SK-N-MC (cell line): Measurements from ENCODE around the gene NOXA1.

ENCODE experiments used
- DNase-seq: peaks from one replicate; pipeline ENCODE4 v3.0.0-alpha.2; 2011; ENCODE audit warnings: low read depth, low spot score
- H3K27ac ChIP-seq: fragments of 200-600 bp; sonication (generic); 2 replicates; pipeline ENCODE4 v1.5.1; 2016; ENCODE audit warnings: mixed run types
- H3K36me3 ChIP-seq: fragments of 200-600 bp; sonication (generic); 2 replicates; pipeline ENCODE4 v1.6.1; 2017; ENCODE audit warnings: antibody characterized with exemption, low read length, mixed read lengths; ENCODE audit not compliant: insufficient read depth
- H3K4me3 ChIP-seq: fragments of 200-600 bp; sonication (generic); 2 replicates; pipeline ENCODE4 v1.5.1; 2016
- H3K9ac ChIP-seq: fragments of 200-600 bp; sonication (generic); 2 replicates; pipeline ENCODE4 v1.8.0; 2017; ENCODE audit warnings: mixed run types, mixed read lengths; ENCODE audit not compliant: insufficient read length
- H3K9me3 ChIP-seq: fragments of 200-600 bp; sonication (generic); 2 replicates; pipeline ENCODE4 v1.6.1; 2017; ENCODE audit warnings: low read depth, mild to moderate bottlenecking, antibody characterized with exemption, low read length, moderate library complexity, mixed read lengths
- EZH2 ChIP-seq: fragments of 200-600 bp; sonication (generic); IDR thresholded peaks from one replicate; pipeline ENCODE4 v1.6.1; 2017; ENCODE audit warnings: antibody characterized with exemption
- FOXP2 ChIP-seq: optimal IDR thresholded peaks from 2 replicates; pipeline ENCODE3; 2011; ENCODE audit warnings: mild to moderate bottlenecking, moderate library complexity; ENCODE audit not compliant: insufficient read depth; ENCODE audit errors: extremely low read length, control extremely low read depth
- POLR2AphosphoS5 ChIP-seq: IDR thresholded peaks from 2 replicates; pipeline ENCODE4 v1.6.1; 2012; ENCODE audit warnings: mild to moderate bottlenecking, low read depth, low read length, borderline replicate concordance

Gene NOXA1

DNA sequence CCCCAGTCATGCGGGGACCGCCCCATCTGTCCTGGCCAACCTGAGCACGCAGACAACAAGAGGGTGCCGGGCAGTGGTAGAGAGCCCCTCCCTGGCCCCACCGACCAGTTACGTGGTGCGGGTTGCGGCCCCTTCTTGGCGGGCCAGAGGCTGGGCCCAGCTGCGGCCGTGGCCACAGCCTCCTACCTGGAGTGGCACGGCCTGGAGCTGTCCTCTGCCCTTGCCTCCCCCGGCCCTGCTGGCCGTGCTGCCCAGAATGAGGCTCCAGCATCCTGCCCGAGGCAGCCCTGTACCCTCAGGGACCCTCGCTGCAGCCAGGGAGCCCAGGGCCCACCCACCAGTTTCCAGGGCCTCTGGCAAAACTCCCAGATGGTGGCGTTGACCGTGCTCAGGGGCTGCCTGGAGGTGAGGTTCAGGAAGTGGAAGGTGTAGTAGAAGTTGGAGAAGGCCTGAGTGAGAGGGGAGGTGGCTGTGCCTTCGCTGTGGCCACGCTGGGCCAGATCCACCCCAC lies 12.2 kb downstream of the NOXA1 start:
- H3K9me3 ChIP-seq: no peaks in the 10 kb centered on the region
- no peak for DNase-seq
- H3K4me3 ChIP-seq: no peak overlapping the region
- H3K9ac ChIP-seq: no peak overlapping the region
- H3K36me3 ChIP-seq: no peaks in the 10 kb centered on the region
- TF ChIP-seq FOXP2: no peak
- H3K27ac ChIP-seq: no peak overlapping the region

DNA sequence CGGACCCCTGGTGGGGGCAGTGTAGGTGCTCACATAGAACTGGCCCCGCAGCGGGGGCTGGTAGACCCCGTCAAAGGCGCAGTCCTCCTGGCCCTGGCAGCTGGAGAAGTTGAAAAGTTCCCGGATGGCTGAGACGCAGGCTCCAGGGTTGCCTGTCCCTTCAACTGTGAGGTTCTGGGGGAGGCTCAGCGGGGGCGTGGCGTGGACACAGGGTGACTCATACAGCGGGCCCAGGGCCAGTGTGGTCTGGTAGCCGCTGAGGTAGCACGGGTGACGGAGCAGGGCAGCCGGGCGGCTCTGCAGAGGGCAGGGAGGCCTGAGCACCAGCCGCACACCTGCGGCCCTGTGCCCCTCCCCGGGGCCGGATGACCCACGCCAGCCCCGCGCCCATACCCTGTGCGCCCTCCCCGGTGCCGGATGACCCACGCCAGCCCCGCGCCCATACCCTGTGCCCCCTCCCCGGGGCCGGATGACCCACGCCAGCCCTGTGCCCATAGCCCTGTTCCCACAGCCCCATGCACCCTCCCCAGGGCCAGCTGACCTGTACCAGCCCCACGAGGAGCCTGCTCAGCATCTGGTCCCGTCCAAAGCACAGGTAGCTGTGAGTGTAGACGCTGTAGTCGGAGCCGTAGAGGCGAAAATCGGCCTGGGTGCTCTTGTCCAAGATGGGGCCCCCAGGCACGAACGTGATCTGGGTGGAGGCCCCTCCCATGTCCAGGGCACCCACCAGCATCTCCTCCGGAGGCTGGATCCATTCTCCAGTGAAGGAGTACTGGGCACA lies 13.0 kb downstream of the NOXA1 start:
- no peak for DNase-seq
- H3K4me3 ChIP-seq: no peak overlapping the region
- H3K36me3 ChIP-seq: no peaks in the 10 kb centered on the region
- no peak overlapping the region for H3K27ac ChIP-seq
- H3K9ac ChIP-seq: no peak overlapping the region
- no peak for TF ChIP-seq FOXP2
- no peak for TF ChIP-seq POLR2AphosphoS5
- no peak for TF ChIP-seq EZH2
- H3K9me3 ChIP-seq: no peaks in the 10 kb centered on the region

DNA sequence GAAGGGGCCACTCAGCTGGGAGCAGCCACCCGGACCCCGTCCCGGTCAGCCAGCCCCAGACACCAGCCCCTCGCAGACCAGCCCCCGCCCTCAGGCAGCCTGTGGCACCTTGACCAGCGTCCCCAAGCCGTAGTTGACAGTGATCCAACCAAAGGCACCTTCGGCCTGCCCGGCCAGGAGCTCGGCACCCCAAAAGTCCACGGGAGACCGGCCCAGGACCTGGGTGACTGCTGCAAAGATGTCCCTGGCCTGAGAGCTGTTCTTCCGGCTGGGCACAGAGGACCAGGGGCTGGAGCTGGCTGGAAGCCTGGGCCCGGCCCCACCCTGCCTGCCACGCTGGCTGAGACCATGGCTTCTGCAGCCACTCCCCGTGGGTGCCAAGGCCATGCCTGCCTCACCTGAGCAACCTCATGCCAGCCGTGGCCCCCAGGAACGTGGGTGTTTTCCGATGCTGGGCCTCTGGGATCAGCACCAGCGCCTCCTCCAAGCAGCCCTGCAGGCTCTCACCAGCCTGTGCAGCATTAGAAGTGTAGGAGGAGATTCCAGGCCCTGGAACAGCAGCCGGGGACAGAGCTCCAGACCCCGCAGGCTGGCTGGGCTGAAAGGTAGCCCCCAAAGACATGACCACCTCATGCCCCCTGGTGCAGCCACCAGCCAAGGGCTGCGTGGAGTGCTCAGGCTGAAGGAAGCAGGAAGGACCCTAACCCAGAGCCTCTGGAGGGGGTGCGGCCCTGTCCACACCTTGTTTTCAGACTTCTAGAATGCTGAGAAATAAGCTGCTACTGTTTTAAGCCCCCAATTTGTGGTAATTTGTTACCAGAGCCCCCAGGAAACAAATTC lies 13.8 kb downstream of the NOXA1 start:
- no peak for TF ChIP-seq EZH2
- TF ChIP-seq FOXP2: no peak
- no peak for TF ChIP-seq POLR2AphosphoS5
- H3K9ac ChIP-seq: no peak overlapping the region
- H3K9me3 ChIP-seq: no peaks in the 10 kb centered on the region
- H3K4me3 ChIP-seq: no peak overlapping the region
- H3K36me3 ChIP-seq: no peaks in the 10 kb centered on the region
- H3K27ac ChIP-seq: no peak overlapping the region
- no peak for DNase-seq

DNA sequence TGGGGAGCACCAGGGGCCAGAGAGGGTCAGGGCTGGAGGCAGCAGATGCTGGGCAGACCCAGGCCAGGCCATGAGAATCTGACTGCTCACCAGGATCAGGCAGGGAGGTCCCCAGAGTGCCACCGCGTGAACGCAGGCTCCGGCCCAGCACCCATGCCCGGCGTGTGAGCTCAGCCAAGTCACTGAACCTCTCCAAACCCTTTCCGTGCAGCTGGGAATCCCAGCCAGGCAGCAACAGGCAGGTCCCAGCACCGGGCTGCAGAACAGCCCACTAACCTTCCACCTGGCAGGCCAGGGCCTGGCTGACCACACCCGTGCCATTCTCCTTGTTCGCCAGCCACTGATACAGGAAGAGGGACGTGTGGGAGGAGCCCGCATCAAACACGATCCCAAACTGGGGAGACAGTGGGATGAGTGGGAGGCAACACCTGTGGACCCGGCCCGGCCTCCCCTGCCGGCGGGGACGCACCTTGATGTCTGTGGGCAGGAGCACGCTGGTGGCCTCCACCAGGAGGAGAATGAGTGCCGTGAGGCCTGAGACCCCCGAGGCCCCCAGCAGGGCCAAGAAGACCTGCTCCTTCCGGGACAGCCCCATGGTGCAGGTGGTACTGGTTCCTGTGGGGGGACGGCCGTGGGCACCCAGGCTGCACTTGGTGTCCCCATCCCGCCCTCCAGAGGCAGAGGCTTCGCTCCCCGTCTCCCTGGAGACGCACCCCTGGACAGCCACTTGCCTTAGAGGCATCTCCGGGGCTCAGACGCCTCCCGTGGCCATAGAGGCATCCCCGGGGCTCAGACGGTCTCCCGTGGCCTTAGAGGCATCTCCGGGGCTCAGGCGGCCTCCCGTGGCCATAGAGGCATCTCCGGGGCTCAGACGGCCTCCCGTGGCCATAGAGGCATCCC lies 14.7 kb downstream of the NOXA1 start:
- Histone ChIP-seq H3K27ac (no peak overlapping the region), H3K4me3 (no peak overlapping the region), H3K9me3 (no peaks in the 10 kb centered on the region), H3K36me3 (no peaks in the 10 kb centered on the region), H3K9ac (no peak overlapping the region)
- DNase-seq: no peak
- TF ChIP-seq FOXP2 (no peak), EZH2 (no peak), POLR2AphosphoS5 (no peak)

GRCh38 chr9:137438591-137439157 lies 15.5 kb downstream of the NOXA1 start:
- DNase-seq: no peak
- TF ChIP-seq FOXP2: no peak
- no peak for TF ChIP-seq EZH2
- TF ChIP-seq POLR2AphosphoS5: no peak
- no peak overlapping the region for H3K9ac ChIP-seq
- no peak overlapping the region for H3K27ac ChIP-seq
- H3K4me3 ChIP-seq: no peak overlapping the region
- no peaks in the 10 kb centered on the region for H3K9me3 ChIP-seq
- no peaks in the 10 kb centered on the region for H3K36me3 ChIP-seq

GRCh38 chr9:137439158-137439714 lies 16.0 kb downstream of the NOXA1 start:
- DNase-seq: no peak
- H3K9me3 ChIP-seq: no peaks in the 10 kb centered on the region
- H3K36me3 ChIP-seq: no peaks in the 10 kb centered on the region
- H3K9ac ChIP-seq: no peak overlapping the region
- TF ChIP-seq FOXP2: no peak
- TF ChIP-seq EZH2: no peak
- no peak overlapping the region for H3K27ac ChIP-seq
- no peak overlapping the region for H3K4me3 ChIP-seq

GRCh38 chr9:137441289-137441934 lies 18.2 kb downstream of the NOXA1 start, which contains the start of gene ENTPD8:
Gene ENTPD8, minus strand, starts transcription at chr9:137441357. Its CDS starts 3,072 bp downstream, at chr9:137438285.
- TF ChIP-seq POLR2AphosphoS5: no peak
- no peak for TF ChIP-seq FOXP2
- no peak for TF ChIP-seq EZH2
- H3K27ac ChIP-seq: no peak within 1 kb of the TSS
- no peaks in the 10 kb centered on the region for H3K36me3 ChIP-seq
- H3K9ac ChIP-seq: no peak within 1 kb of the TSS
- DNase-seq: no peak
- H3K9me3 ChIP-seq: no peaks in the 10 kb centered on the region
- peak within 1 kb of the TSS; percentile 78 for H3K4me3 ChIP-seq
